Nephron progenitor cell (in vitro differentiated cells): Measurements from ENCODE around the gene MUC5AC.
"Not testable (repeated sequence)": the region's sequence is repeated elsewhere in the genome, so short reads cannot be mapped to it uniquely, and the experiment has no call there.

Experiments used
- DNase-seq: peaks from one replicate; pipeline ENCODE4 v3.0.0; 2021
- H3K27ac Mint-ChIP-seq: 2 replicates; pipeline ENCODE4 v1.8.0; 2021; ENCODE audit warnings: mild to moderate bottlenecking, moderate library complexity, mixed read lengths
- H3K27me3 Mint-ChIP-seq: 2 replicates; pipeline ENCODE4 v1.8.0; 2021; ENCODE audit warnings: mild to moderate bottlenecking, low read depth, mixed read lengths; ENCODE audit not compliant: poor library complexity
- H3K36me3 Mint-ChIP-seq: 2 replicates; pipeline ENCODE4 v1.8.0; 2021; ENCODE audit warnings: low read depth, mixed read lengths
- H3K4me1 Mint-ChIP-seq: 2 replicates; pipeline ENCODE4 v1.8.0; 2021; ENCODE audit warnings: mixed read lengths
- H3K4me3 Mint-ChIP-seq: 2 replicates; pipeline ENCODE4 v1.8.0; 2021; ENCODE audit warnings: mild to moderate bottlenecking, moderate library complexity, mixed read lengths
- H3K9me3 Mint-ChIP-seq: 2 replicates; pipeline ENCODE4 v1.8.0; 2021; ENCODE audit warnings: mild to moderate bottlenecking, moderate library complexity, mixed read lengths
- TF ChIP-seq, protein P1 (sequence below): fragments of 200-600 bp; sonication (generic); IDR thresholded peaks from 2 replicates; pipeline ENCODE4 v1.5.0; 2021; ENCODE audit warnings: antibody characterized with exemption

The MUC5AC gene

DNA sequence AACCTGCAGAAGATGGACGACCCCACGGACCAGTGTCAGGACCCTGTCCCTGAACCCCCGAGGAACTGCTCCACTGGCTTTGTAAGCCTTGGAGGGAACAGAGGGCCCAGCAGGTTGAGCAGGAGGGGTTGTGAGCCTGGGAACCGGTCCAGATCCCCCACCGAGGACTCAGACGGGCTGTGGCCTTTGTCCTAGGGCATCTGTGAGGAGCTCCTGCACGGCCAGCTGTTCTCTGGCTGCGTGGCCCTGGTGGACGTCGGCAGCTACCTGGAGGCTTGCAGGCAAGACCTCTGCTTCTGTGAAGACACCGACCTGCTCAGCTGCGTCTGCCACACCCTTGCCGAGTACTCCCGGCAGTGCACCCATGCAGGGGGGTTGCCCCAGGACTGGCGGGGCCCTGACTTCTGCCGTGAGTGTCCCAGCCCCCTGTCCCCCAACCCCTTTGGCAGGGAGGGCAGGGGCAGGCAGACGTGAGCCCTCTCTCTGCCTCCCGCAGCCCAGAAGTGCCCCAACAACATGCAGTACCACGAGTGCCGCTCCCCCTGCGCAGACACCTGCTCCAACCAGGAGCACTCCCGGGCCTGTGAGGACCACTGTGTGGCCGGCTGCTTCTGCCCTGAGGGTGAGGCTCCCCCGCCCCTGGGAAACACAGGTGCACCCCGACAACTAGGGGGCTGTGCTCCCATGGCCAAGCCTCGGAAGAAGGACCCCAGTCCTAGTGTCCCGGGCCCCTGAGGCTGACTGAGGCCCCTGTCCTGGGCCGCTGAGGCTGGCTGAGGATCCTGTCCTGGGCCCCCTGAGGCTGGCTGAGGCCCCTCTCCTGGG, 6.4 kb downstream of the MUC5AC start:
- TF ChIP-seq, protein P1, sequence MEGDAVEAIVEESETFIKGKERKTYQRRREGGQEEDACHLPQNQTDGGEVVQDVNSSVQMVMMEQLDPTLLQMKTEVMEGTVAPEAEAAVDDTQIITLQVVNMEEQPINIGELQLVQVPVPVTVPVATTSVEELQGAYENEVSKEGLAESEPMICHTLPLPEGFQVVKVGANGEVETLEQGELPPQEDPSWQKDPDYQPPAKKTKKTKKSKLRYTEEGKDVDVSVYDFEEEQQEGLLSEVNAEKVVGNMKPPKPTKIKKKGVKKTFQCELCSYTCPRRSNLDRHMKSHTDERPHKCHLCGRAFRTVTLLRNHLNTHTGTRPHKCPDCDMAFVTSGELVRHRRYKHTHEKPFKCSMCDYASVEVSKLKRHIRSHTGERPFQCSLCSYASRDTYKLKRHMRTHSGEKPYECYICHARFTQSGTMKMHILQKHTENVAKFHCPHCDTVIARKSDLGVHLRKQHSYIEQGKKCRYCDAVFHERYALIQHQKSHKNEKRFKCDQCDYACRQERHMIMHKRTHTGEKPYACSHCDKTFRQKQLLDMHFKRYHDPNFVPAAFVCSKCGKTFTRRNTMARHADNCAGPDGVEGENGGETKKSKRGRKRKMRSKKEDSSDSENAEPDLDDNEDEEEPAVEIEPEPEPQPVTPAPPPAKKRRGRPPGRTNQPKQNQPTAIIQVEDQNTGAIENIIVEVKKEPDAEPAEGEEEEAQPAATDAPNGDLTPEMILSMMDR = no peak
- Mint-ChIP-seq H3K4me3 (no peak overlapping the region), H3K27me3 (peaks cover 8% of the 10 kb centered on the region), H3K4me1 (peaks cover 5% of the 10 kb centered on the region), H3K36me3 (no peaks in the 10 kb centered on the region), H3K9me3 (peaks cover 12% of the 10 kb centered on the region), H3K27ac (no peak overlapping the region)
- no peak for DNase-seq

DNA sequence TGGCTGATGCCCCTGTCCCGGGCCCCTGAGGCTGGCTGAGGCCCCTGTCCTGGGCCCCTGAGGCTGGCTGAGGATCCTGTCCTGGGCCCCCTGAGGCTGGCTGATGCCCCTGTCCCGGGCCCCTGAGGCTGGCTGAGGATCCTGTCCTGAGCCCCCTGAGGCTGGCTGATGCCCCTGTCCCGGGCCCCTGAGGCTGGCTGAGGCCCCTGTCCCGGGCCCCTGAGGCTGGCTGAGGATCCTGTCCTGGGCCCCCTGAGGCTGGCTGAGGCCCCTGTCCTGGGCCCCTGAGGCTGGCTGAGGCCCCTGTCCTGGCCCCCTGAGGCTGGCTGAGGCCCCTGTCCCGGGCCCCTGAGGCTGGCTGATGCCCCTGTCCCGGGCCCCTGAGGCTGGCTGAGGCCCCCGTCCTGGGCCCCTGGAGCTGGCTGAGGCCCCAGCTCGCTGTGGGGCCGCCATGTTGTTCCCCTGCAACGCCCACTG, 7.1 kb downstream of the MUC5AC start:
- H3K9me3 Mint-ChIP-seq = peaks cover 16% of the 10 kb centered on the region
- H3K4me1 Mint-ChIP-seq, H3K4me3 Mint-ChIP-seq, H3K27me3 Mint-ChIP-seq, DNase-seq, H3K36me3 Mint-ChIP-seq, H3K27ac Mint-ChIP-seq: not testable (repeated sequence)

DNA sequence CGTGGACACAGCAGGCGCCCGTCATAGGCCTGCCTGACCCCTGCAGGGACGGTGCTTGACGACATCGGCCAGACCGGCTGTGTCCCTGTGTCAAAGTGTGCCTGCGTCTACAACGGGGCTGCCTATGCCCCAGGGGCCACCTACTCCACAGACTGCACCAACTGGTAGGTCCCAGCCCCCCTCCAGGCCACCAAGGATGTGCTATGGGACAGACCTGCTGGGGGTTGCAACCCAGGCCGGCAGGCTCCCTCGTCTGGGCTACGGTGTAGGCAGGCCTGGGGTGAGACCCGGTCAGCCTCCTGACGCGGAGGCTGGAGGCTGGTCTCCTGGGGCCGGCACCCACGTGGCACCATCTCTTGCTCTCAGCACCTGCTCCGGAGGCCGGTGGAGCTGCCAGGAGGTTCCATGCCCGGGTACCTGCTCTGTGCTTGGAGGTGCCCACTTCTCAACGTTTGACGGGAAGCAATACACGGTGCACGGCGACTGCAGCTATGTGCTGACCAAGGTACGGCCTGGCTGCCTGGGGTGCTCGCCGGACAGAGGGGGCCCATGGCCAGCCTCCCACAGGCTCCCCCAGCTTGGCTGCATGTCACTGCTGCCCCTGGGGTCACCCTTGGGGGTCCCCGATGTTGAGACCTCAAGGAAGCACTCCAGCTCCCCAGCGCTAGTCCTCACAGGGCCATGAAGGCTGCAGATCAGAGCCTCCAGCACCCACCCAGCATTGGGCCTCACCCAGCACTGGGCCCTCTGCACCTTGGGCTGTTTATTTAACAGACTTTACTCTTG, 7.7 kb downstream of the MUC5AC start:
- peaks cover 5% of the 10 kb centered on the region for H3K4me1 Mint-ChIP-seq
- DNase-seq = no peak
- TF ChIP-seq, protein P1 = no peak
- H3K9me3 Mint-ChIP-seq = peaks cover 16% of the 10 kb centered on the region
- H3K4me3 Mint-ChIP-seq = no peak overlapping the region
- peaks cover 8% of the 10 kb centered on the region for H3K27me3 Mint-ChIP-seq
- H3K27ac Mint-ChIP-seq = no peak overlapping the region
- no peaks in the 10 kb centered on the region for H3K36me3 Mint-ChIP-seq

DNA sequence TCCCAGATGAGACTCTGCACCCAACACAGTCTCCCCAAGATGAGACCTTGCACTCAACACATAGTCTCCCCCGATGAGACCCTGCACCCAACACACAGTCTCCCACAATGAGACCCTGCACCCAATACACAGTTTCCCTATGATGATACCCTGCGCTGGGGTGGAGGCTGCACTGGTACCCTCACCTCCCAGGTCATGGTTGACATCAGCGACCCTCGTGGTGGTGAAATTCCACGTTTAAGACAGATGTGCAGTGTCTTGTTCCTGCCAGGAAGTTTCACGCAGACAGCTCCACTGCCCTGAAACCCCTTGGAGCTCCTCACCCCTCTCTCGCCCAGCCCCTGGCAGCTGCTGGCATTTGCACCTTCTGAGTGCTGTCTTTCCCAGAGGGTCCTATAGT, 9.5 kb downstream of the MUC5AC start:
- H3K4me1 Mint-ChIP-seq = peaks cover 5% of the 10 kb centered on the region
- H3K27me3 Mint-ChIP-seq = peaks cover 8% of the 10 kb centered on the region
- DNase-seq = no peak
- H3K9me3 Mint-ChIP-seq = peaks cover 16% of the 10 kb centered on the region
- H3K36me3 Mint-ChIP-seq = no peaks in the 10 kb centered on the region
- H3K27ac Mint-ChIP-seq = no peak overlapping the region
- no peak overlapping the region for H3K4me3 Mint-ChIP-seq
- TF ChIP-seq, protein P1 = no peak

DNA sequence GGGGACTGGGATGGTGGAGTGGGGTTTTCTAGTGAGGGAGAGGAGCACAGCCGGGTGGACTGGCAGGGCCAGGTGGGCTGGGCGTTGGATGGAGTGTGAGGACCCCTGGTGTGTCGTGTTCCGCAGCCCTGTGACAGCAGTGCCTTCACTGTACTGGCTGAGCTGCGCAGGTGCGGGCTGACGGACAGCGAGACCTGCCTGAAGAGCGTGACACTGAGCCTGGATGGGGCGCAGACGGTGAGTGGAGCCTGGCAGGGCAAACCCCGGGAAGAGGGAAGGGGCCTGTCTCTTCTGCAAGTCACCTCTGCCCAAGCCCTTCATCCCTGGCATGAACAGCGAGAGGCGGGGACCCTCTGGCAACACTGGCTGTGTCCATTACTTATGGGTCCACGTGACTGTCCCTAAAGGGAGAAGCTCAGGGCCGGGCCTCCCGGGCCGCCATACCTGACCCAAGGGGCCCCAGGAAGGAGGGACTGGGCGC, 10.0 kb downstream of the MUC5AC start:
- TF ChIP-seq, protein P1 = no peak
- no peak overlapping the region for H3K4me3 Mint-ChIP-seq
- H3K4me1 Mint-ChIP-seq = peaks cover 5% of the 10 kb centered on the region
- peaks cover 16% of the 10 kb centered on the region for H3K9me3 Mint-ChIP-seq
- H3K36me3 Mint-ChIP-seq = no peaks in the 10 kb centered on the region
- H3K27ac Mint-ChIP-seq = no peak overlapping the region
- DNase-seq = no peak
- H3K27me3 Mint-ChIP-seq = peaks cover 8% of the 10 kb centered on the region

DNA sequence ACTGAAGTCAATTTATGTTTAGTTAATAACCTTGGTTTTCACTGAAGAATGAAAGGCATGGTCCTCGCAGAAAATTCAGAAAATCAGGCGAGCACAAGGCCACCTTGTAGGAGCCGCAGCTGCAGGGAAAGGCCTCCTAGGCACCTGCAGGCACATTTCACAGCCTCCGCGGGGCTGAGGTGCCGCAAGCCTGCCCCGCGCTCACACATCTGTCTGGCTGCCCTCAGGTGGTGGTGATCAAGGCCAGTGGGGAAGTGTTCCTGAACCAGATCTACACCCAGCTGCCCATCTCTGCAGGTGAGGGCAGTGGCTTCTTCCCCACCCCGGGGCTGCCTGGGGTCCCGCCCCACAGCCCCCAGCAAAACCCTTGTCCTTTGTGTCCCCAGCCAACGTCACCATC, 10.5 kb downstream of the MUC5AC start:
- Mint-ChIP-seq H3K9me3 (peaks cover 16% of the 10 kb centered on the region), H3K4me3 (no peak overlapping the region), H3K27me3 (peaks cover 8% of the 10 kb centered on the region), H3K4me1 (peaks cover under 1% of the 10 kb centered on the region), H3K27ac (no peak overlapping the region), H3K36me3 (no peaks in the 10 kb centered on the region)
- DNase-seq = no peak
- TF ChIP-seq, protein P1 = no peak
